ENCODE results near the gene FAM114A1. TPM values are rescaled to one million over a fixed set of nuclear protein-coding genes. Genes with fewer than 3 reads are reported as not detected.

The FAM114A1 gene
- total RNA-seq (2012; rRNA removed) (507 and 649 TPM in 2 replicates), polyA plus RNA-seq (2012; rRNA removed) (135 and 152 TPM in 2 replicates), Bru-seq, nascent RNA (percentile 97 among the genes with signal in this experiment), BruChase-seq, experiment 1, labeled RNA remaining after a 6-hour chase (percentile 97 among the genes with signal in this experiment), BruChase-seq, experiment 2, labeled RNA remaining after a 2-hour chase (percentile 94 among the genes with signal in this experiment)
- 212 and 266 TPM in 2 replicates for polyA plus RNA-seq (2012; cell fraction: cytosol; rRNA removed)
- polyA plus RNA-seq (2012; cell fraction: nucleus; rRNA removed; ENCODE audit: low replicate concordance), result 98.5 and 144 TPM in 2 replicates
- long read RNA-seq, full-length matches to known transcripts, result 5 of 108 reads
- long read RNA-seq, partial matches to known transcripts, result 31 of 108 reads
- long read RNA-seq, other reads (novel, unspliced or antisense), result 72 of 108 reads

DNA sequence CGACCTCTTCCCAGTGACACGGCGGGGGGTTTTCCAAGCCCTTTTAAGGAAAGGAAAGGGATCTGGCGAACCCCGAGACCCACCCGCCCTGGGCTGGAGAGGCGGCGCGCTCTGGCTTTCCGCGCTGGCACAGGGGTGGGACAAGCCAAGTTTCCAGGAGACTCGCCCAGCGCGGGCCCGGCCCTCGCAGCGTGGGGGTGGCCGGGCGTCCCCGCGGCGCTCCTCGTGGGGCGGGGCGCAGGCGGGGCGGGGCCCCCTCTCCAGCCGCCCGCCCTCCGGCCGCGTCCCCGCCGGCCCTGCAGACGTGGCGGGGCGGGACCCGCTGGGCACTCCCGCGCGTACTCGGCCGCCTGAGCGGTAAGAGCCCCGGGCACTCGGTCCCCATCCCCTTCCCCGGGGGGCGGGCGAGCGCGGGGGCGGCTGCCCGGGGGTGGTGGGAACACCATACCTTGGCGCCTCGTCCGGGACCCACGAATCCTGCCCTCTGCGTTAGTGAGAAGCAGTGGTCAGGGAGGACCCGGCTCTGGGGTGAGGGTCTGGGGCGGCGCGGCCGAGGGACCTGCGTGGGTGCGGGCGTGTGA, at the start of gene FAM114A1:
Gene FAM114A1 (plus strand): TSS at position 329 of the 581 bp plus-strand sequence. CDS start 10,273 bp downstream, outside the sequence.
- Histone ChIP-seq H2AK9ac (replicated peaks; ENCODE audit: low read depth, low read length, poor library complexity) (peak within 1 kb of the TSS; percentile 96), H2BK15ac (ENCODE audit: low read depth, low read length) (peak within 1 kb of the TSS; percentile 90), H3K79me1 (ENCODE audit: low read depth in 1 of 2, low read length in 2 of 2) (peaks cover 15 to 42% of the 10 kb centered on the region in 2 experiments), H3K4me3 (ENCODE audit: insufficient read depth, low read depth, low read length) (peak within 1 kb of the TSS; percentile 92), H3K9me1 (ENCODE audit: insufficient read depth, low read length) (peaks cover 8% of the 10 kb centered on the region), H3K23ac (ENCODE audit: low read depth, low read length) (peak within 1 kb of the TSS; percentile 93), H3K27ac (ENCODE audit: insufficient read depth, low read length) (peak within 1 kb of the TSS; percentile 98), H3K4me2 (ENCODE audit: low read depth, low read length) (peak within 1 kb of the TSS; percentile 99), H2AK5ac (ENCODE audit: low read depth, low read length) (peak within 1 kb of the TSS; percentile 100), H3K4ac (ENCODE audit: low read depth, low read length) (peak within 1 kb of the TSS; percentile 97), H4K5ac (ENCODE audit: low read depth, low read length) (peak within 1 kb of the TSS; percentile 100), H3K4me1 (ENCODE audit: control insufficient read depth, insufficient read depth, low read length) (peaks cover 20% of the 10 kb centered on the region), H3K14ac (replicated peaks; ENCODE audit: low read depth, low read length) (peak within 1 kb of the TSS; percentile 98), H3K36me3 (ENCODE audit: control insufficient read depth, insufficient read depth, low read length) (peaks cover 14% of the 10 kb centered on the region), H2BK120ac (ENCODE audit: low read depth, low read length) (peak within 1 kb of the TSS; percentile 91), H4K20me1 (ENCODE audit: insufficient read depth, low read length) (peaks cover 27% of the 10 kb centered on the region), H3K9me3 (ENCODE audit: control insufficient read depth, insufficient read depth, low read length) (no peaks in the 10 kb centered on the region), H4K91ac (ENCODE audit: insufficient read depth, low read depth, low read length) (peak within 1 kb of the TSS; percentile 100), H2AFZ (replicated peaks; ENCODE audit: low read length, poor library complexity) (peak within 1 kb of the TSS; percentile 88), H2BK20ac (ENCODE audit: low read depth, low read length) (peak within 1 kb of the TSS; percentile 68), H3K56ac (ENCODE audit: extremely low read depth, insufficient read depth, low read length) (peak within 1 kb of the TSS; percentile 97), H3K18ac (ENCODE audit: low read depth, low read length) (peak within 1 kb of the TSS; percentile 100), H4K8ac (ENCODE audit: low read depth in 2 of 2, low read length in 2 of 2) (peak within 1 kb of the TSS; percentile 92 to 97), H2BK5ac (ENCODE audit: low read depth, low read length, poor library complexity, severe bottlenecking) (peak within 1 kb of the TSS; percentile 99), H3K9ac (ENCODE audit: low read depth, low read length) (peak within 1 kb of the TSS; percentile 99), H3K27me3 (ENCODE audit: control insufficient read depth, insufficient read depth, low read length) (no peaks in the 10 kb centered on the region)
- no TSS peak for BruUV-seq (replicated peaks)
- POLR2A ChIA-PET (ENCODE audit: unreplicated experiment), result interaction anchor here (0.6 kb wide), 1 partner anchor 68 kb away, joined by 3 read pairs; no protein-coding TSS in a partner anchor
- CTCF ChIA-PET, result interaction anchor here (1.0 kb wide), 1 partner anchor 12 kb away, joined by 3 read pairs; no protein-coding TSS in a partner anchor
- dilution Hi-C loops (cut with HindIII; ENCODE audit: low sequenced_read_pairs, unreplicated experiment), result no loop called here
- in situ Hi-C loops (cut with MboI; ENCODE audit: low sequenced_read_pairs), result no loop called here
- intact Hi-C loops (cut with micrococcal nuclease), result no loop called here
- WGBS, 2 experiments (ENCODE audit: extremely low coverage in 2 of 2, insufficient read length in 1 of 2), result 0% methylated on average over 18 of the region's 66 CpGs; no CpG with 5 or more reads in 1 of the 2 experiments
- DNase-seq (peak; percentile 80), ATAC-seq (ENCODE audit: low read depth) (peak; percentile 94)
- TF ChIP-seq RAD21 (IDR thresholded peaks at IDR 0.05; ENCODE audit: low read length), result no peak
- peak; percentile 81 for TF ChIP-seq POLR2A (IDR thresholded peaks at IDR 0.05; ENCODE audit: low read depth, low read length)
- TF ChIP-seq USF2 (IDR thresholded peaks at IDR 0.05; ENCODE audit: low read depth, low read length), result no peak
- TF ChIP-seq RFX5 (IDR thresholded peaks at IDR 0.05; ENCODE audit: low read depth, low read length), result no peak
- TF ChIP-seq MXI1 (IDR thresholded peaks at IDR 0.05; ENCODE audit: borderline replicate concordance, low read depth, low read length), result peak; percentile 56
- TF ChIP-seq CEBPB (IDR thresholded peaks at IDR 0.05; ENCODE audit: low read depth, low read length), result no peak
- TF ChIP-seq BHLHE40 (IDR thresholded peaks at IDR 0.05; ENCODE audit: low read depth, low read length), result no peak
- no peak for TF ChIP-seq RCOR1 (IDR thresholded peaks at IDR 0.05; ENCODE audit: insufficient replicate concordance, low read length)
- no peak for TF ChIP-seq ELK1 (IDR thresholded peaks at IDR 0.05; ENCODE audit: borderline replicate concordance, low read depth, low read length)
- TF ChIP-seq CHD1 (IDR thresholded peaks at IDR 0.05; ENCODE audit: low read depth, low read length), result no peak
- TF ChIP-seq FOS (IDR thresholded peaks at IDR 0.05; ENCODE audit: low read depth, low read length), result no peak
- no peak for TF ChIP-seq NFE2L2 (IDR thresholded peaks at IDR 0.05; ENCODE audit: low read depth, low read length)
- no peak for TF ChIP-seq SMC3 (IDR thresholded peaks at IDR 0.05; ENCODE audit: low read depth, low read length)
- no peak for TF ChIP-seq MAFK (IDR thresholded peaks at IDR 0.05; ENCODE audit: low read depth, low read length)
- peak; percentile 95 for TF ChIP-seq MAZ (IDR thresholded peaks at IDR 0.05; ENCODE audit: borderline replicate concordance, low read depth, low read length)
